NCI-H1930 (cell line): ENCODE data around the gene ZNF628.
A peak's percentile ranks its signal among the peaks of the same experiment; 100 is the strongest.
"Not testable (repeated sequence)": the region's sequence is repeated elsewhere in the genome, so short reads cannot be mapped to it uniquely, and the experiment has no call there.

Experiments
- DNase-seq, 2 experiments: peaks; one replicate each; lab custom pipeline; 2025; lab: John Stamatoyannopoulos, UW

The ZNF628 gene

DNA sequence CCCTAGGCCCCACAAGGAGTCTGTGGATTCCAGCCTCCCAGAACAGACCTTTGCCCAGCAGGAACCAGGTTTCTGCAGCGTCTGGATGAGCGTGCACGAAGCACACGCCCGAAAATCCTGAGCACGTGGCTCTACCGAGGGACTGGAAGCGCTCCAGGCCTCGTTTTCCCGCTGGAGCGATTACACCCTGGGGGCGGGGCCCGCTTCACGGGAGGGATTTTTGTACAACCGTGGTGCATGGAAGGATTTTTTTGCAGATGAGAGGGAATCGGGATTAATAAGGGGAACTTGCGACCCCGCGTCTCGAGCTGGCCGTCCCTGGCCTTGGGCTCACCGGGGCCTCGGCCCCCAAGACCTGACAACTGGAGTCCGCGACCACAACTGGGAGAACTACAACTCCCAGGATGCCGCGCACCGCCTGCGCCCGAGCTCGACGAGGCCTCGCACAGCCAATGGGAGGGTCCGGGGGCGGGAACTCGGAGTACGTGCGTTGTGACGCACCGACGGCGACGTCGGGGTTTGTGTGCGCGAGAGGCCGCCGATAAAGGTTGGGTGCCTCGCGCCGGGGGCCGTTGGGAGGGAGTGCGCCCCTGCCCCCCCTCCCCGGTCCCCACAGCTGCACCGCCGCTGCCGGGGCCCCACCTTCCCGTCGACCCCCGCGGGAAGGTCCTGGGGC is at the start of gene ZNF628:
Gene ZNF628, plus strand, starts transcription at position 518 of the 676 bp plus-strand sequence. CDS start 3,294 bp downstream, outside the sequence.
- DNase-seq: peak; percentile 99

- no peak for DNase-seq
These were observed 45.2 kb upstream of the ZNF628 start for GRCh38 chr19:55431183-55431582.

- no peak for DNase-seq
These were observed 44.0 kb upstream of the ZNF628 start for GRCh38 chr19:55432241-55432959.

DNA sequence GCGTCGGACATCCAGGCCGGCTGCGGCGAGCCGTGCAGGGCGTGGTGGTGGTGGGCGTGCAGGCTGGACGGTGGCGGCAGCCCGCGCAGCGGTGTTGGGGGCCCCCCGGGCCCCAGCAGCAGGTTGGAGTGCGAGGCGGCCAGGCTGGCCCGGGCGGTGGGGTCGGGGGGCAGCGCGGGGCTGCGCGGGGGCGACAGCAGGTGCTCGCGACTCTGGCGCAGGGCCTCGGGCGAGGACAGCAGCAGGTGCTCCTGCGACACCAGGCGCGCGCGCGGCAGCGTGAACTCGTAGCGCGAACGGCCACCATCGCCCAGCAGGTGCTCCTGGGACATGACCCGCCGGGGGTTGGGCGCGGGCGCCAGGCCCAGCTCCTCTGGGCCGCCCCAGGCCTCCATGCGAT is 43.1 kb upstream of the ZNF628 start:
- DNase-seq: no peak

DNA sequence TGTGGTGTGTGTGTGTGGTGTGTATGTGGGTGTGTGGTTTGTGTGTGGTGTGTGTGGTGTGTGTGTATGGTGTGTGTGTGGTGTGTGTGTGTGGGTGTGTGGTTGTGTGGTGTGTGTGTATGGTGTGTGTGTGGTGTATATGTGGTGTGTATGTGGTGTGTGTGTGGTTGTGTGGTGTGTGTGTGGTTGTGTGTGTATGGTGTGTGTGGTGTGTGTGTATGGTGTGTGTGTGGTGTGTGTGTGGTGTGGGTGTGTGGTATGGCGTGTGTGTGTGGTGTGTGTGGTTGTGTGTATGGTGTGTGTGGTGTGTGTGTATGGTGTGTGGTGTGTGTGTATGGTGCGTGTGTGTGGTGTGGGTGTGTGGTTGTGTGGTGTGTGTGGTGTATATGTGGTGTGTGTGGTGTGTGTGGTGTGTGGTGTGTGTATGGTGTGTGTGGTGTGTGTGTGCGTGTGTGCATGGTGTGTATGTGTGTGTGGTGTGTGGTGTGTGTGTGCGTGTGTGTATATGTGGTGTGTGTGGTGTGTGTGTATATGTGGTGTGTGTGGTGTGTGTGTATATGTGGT is 42.0 kb upstream of the ZNF628 start:
- DNase-seq: no peak

DNA sequence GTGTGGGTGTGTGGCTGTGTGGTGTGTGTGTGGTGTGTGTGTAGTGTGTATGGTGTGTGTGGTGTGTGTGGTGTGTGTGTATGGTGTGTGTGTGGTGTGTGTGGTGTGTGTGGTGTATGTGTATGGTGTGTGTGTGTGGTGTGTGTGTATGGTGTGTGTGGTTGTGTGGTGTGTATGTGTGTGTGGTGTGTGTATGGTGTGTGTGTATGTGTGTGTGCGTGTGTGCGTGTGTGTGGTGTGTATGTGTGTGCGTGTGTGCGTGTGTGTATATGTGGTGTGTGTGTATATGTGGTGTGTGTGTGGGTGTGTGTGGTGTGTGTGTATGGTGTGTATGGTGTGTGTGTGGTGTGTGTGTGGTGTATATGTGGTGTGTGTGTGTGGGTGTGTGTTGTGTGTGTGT is 41.4 kb upstream of the ZNF628 start:
- DNase-seq: no peak

DNA sequence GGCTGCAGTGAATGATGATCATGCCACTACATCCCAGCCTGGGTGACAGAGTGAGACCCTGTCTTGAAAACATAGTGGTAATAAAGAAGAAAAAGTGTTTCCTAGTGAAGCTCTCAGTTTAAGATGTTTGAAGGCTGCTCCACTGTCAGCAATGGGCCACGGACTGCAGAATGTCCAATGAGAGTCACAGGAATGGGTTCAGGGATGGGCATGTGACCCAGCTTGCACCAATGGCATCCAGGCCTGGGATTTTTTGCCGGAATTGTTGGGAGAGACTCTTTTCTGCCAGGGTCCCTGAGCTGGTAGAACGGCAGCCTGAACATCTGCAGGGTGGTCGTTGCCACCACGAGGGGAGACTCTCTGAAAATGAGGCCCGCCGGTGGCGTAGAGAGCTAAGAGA is 39.6 kb upstream of the ZNF628 start:
- DNase-seq: no peak

DNA sequence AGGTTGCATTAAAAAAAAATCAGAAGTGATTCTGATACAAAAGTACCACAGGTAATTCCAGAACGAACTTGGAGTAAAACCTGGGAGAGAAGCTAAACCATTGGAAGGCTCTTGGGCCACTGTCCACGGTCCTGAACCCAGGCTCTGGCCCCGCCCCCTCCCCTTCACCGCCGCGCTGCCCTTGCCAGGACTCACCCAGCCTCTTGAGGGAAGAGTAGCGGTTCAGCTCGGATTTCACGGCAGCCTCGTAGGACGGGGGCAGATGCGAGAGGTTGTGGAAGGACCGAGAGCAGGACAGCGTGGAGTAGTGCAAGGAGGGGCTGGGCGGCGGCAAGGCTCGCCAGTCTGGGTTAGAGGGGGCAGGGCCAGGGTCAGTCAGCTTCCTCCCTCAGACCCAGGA is 39.0 kb upstream of the ZNF628 start:
- no peak for DNase-seq

DNA sequence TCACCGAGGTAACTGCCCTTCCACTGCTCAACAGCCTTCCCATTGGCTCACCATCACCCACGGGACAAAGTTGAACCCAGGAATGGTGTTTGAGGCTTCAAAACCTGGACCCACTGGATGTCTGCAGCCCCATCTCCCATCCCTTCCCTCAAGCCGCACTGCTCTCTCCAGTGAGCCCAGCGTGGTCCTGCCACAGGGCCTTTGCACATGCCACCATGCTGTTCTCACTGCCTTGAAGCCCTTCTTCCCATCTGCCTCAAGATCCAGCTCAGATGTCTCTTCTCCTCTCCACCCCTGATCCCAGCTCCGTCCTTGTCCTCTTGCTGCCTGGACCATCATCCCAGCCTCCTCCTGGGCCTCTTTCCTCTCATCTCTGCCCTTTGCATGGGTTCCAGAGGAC is 37.4 kb upstream of the ZNF628 start:
- DNase-seq: no peak

DNA sequence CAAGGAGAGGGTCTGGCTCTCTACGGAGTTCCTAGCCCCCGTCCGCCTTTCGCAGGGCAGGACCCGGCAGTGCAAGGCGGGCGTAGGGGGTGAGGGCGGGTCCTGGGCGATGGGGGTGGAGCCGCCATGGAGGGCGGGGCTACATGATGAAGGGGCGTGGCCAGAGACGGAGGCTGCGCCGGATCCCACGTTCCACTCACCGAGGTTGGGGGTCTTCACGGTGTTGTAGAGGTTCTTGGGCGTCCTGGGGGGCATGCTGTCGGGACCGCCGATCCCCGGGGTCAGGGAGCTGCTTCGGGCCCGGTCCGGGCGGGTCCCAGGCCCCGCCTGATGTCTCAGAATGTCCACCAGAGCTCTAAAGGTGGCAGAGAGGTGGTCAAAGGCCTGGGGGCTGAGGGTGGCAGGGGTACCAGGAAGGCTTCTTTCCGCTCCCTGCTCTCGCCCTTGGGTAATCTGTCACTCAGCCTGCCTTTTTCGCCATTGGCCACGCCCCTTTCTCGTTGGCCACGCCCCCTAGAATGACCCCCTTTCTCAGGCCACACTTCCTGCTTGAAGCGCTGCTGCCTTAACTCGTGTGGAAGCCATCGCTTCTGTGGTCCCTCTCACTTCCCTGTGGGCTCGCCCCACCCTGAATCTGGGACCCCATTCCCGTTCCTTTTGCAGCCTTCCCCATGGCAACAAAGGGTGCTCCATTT is 35.9 kb upstream of the ZNF628 start:
- DNase-seq: no peak

DNA sequence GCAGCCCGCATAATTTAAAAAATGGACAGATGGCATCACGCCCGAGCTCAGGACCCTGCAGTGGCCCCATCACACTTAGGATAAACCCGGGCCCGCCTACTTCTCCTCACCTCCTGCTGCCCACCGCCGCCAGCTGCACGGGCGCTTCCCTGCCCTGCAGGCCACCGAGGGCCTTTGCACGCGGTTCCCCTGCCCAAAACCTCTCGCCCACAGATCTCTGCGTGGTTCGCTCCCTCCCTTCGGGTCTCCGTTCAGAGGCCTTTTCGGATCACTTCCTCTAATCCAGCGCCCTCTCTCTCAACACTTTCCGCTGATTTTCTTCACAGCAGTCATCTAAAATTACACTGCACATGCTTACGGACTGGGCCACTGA is 35.1 kb upstream of the ZNF628 start:
- no peak for DNase-seq

GRCh38 chr19:55441692-55442321 is 34.6 kb upstream of the ZNF628 start:
- DNase-seq: peak in 1 of 2 experiments; percentile 33

GRCh38 chr19:55442372-55442961 is 34.0 kb upstream of the ZNF628 start:
- DNase-seq: peak in 1 of 2 experiments; percentile 50

DNA sequence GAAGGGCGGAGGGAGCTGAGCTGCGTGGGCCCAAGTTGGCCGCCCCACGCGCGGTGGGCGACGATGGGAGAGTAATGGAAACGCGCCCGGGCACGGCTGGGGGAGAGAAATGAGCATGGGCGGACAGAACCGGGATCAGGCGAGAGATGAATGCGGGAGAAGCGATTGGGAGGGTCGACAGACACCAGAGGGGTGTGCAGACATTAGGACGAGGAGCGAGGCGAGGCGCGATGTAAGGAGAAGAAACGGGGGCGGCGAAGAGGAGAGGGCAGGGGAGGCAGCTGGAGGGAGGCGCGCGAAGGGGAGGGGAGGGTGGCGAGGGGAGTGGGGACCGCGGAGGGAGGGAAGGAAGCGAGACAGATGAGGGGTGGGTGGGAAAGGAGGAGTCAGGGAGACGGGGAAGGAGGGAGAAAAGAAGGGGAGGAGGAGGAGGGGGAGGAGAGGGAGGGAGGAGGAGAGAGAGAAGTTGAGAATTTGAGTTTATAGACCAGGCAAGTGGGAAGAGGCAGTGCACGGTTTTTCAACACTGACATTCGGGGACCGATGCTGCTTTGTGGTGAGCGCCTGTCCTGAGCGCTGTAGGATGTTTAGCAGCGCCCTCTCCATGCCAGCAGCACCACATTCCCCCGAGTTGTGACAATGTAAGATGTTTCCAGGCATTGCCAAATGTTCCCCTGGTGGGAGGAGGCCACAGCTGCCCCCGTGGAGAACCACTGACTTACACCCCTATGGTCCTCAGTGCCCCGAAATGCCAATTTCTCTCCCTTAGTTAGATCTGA is 33.2 kb upstream of the ZNF628 start, which contains the start of gene SHISA7:
Gene SHISA7, minus strand, starts transcription at position 256 of the 779 bp plus-strand sequence. CDS start 437 bp downstream, outside the sequence.
- no peak for DNase-seq

DNA sequence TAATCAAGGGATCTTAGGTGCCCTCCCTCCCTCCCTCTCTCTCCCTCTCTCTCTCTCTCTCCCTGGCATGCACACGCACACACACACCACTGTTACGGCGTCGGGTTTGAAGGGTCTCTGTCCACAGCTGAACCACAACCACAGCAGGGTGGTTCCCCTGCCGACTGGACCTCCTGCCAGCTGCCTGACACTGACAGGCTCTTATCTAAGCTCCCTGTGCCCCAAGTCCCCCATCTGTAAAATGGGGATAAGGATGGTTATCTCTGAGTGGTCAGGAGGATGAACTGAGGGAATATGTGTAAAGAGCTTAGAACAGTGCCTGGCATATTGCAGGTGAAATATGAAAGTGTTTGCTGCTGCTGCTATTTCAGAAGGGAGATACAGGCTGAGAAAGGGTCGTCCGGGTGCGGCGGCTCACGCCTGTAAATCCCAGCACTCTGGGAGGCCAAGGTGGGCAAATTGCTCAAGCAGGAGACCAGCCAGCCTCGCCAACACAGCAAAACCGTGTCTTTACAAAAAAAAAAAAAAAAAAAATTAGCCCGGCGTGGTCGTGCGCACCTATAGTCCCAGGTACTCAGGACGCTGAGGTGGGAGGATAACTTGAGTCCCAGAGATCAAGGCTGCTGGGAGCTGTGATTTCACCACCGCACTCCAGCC is 32.5 kb upstream of the ZNF628 start:
- no peak for DNase-seq

- no peak for DNase-seq
These were observed 31.8 kb upstream of the ZNF628 start for GRCh38 chr19:55444646-55445045.

DNA sequence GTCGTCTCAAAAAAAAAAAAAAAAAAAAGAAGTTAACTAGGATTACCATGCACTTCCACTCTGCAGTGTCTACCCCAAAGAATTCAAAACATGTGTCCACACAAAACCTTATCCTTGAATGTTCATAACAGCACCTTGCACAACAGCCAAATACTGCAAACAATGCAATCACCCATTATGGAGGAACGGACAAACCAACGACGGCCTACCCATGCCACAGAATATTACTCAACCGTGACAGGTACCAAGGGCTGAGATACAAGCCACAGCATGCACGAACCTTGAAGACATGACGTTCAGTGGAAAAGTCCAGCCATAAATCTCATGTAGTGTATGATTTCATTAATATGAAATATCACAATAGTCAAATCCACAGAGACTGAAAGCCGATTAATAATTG is 30.4 kb upstream of the ZNF628 start:
- DNase-seq: no peak

- DNase-seq: peak; percentile 39 to 55
These were observed 28.8 kb upstream of the ZNF628 start for GRCh38 chr19:55447421-55448174.

GRCh38 chr19:55448175-55448490 is 28.3 kb upstream of the ZNF628 start:
- not testable (repeated sequence) for DNase-seq

DNA sequence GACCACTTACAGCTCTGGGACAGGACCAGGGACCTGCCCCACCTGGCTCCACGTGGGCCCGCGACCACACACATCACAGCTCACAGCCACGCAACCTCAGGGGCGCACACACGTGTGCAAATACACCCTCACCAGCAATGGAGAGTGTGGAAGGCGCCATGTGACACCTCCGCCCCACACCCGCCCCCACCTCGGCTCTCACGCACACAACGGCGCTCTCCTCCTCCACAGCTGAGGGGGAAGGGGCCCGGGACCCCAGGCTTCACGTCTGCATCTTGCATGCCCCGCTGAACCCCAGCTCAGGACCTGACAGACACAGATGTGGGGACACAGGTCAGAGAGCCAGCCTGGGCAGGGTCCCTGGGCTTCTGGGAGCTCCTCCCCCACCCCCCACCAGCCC is 26.9 kb upstream of the ZNF628 start:
- DNase-seq: no peak
